Left kidney (tissue), 2 donors: ENCODE results near the gene PPP1R12B. TPM values are rescaled to one million over a fixed set of nuclear protein-coding genes. Genes with fewer than 3 reads are reported as not detected.
"Not testable (repeated sequence)": the region's sequence is repeated elsewhere in the genome, so short reads cannot be mapped to it uniquely, and the experiment has no call there.

Experiments used
- DNase-seq: peaks from one replicate; pipeline ENCODE4 v3.0.0-alpha.2; 2013
- polyA plus RNA-seq: library from polyadenylated mRNA; unstranded; fragments of 120-200 nt; gene quantifications from one replicate; pipeline ENCODE4 v1.2.1, GENCODE V29; 2013; ENCODE audit not compliant: insufficient read length

The PPP1R12B gene
- polyA plus RNA-seq, 1 donor, result 27.3 TPM

DNA sequence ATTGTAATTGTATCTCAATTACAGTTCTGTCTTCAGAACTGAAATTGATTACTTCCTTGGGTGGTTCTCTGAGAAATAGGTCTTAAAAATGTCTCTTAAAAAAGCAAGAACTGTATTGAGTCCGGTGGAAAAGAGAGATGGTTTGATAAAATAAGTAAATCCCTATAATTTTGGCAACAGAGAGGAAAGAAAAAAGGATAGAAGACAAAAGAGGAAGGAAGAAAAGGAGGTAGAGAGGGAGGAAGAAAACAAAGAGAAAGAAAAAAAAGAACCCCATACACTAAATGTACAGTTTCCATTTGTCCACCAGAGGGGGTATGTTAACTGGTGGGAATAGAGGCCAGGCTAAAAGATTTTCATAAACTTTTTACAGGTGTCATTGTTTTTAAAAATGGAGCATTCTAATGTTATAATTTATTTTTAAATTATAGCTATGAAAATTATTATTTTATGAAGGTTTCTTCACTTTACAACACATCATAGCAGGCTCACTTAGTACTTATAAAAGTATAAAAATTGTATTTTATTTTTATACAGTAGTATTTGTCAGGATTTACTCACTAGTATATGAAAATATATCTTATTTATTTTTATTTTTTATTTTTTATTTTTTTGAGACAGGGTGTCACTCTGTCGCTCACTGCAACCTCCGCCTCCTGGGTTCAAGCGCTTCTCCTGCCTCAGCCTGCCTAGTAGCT lies 4.7 kb upstream of the PPP1R12B start:
- DNase-seq, result peak; percentile 47

DNA sequence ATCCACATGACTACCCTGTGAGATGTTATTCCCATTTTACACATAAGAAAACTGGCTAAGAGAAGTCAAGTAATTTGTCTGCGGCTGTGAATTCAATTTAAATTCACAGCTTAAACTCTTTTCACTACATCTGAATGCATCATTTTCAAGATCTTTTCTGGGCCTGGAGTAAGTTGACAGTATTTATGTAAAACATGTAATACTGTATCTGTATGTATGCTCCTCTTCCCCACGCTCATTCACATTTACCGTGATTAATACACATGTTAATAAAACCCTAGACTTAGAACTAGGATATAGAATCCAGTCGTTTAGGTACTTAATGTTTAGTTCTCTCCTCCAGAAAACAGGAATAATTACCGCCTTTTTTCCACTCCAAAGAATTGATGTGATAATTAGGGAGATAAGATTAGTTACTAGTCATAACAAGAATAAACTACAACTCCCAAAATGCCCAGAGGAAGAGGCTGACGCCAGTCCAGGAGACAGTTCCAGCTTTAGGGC lies 442 bp upstream of the PPP1R12B start:
- no peak for DNase-seq

GRCh38 chr1:202349206-202349928 lies 868 bp downstream of the PPP1R12B start:
- DNase-seq, result peak; percentile 48

DNA sequence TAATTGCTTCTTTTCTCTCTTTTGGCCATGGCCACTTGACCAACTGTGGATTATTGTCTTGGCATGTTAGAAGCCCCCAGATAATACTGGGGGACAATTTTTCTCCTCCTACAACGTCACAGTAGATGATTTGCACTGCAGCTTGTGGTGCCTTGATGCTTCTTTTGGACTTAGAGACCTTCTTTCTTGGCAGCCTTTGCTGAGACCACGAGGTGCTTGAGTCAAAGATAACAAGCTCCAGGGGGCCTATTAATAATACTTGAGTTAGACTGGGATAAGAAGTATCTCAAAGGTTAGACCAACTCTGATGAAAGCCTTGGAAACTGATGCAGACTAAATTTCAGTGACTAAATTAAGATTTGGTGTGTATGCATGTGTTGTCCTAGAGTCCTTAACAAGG lies 3.2 kb downstream of the PPP1R12B start:
- no peak for DNase-seq

DNA sequence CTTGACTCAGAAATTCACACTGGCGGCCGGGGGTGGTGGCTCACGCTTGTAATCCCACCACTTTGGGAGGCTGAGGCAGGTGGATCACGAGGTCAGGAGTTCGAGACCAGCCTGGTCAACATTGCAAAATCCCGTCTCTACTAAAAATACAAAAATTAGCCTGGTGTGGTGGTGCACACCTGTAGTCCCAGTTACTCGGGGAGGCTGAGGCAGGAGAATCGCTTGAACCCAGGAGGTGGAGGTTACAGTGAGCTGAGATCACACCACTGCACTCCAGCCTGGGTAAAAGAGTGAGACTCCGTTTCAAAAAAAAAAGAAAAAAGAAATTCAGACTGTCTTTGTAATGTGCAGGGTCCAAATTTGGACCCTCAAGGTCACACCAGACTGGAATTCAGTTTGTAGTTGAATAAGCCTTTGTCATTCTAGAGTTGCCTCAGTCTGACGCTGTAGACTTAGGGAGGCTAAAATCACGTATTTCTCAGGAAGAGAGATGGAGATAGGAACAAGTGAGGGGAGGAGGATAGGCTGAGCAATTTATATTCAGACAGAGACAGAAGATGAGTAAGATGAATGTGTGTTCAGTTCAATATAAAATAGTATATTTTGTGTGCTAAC lies 4.2 kb downstream of the PPP1R12B start:
- DNase-seq, result not testable (repeated sequence)

- DNase-seq, result no peak
Measured at GRCh38 chr1:202355944-202356553, 7.5 kb downstream of the PPP1R12B start.

DNA sequence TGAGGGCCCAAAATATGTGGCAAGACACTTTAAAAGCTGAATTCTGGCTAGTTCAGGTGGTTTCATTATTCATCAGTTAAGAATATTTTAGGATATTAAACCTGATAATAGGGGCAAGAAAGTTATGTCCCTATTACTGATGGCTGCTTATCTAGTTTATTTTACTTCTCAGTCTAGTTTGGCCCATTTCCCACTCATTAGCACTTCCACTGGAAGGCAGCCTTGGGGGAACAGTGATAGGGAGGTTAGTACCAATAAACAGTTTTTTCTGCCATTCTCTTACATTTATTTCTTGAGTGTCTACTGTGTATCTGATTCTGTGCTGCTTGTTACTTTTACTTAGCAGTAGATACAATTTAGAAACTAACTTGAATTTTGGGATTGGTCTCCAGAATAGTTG lies 9.0 kb downstream of the PPP1R12B start:
- no peak for DNase-seq

- no peak for DNase-seq
Measured at GRCh38 chr1:202361224-202361623, 12.7 kb downstream of the PPP1R12B start.

GRCh38 chr1:202361701-202362100 lies 13.2 kb downstream of the PPP1R12B start:
- DNase-seq, result no peak

- DNase-seq, result no peak
Measured at GRCh38 chr1:202362212-202362611, 13.7 kb downstream of the PPP1R12B start.

GRCh38 chr1:202365092-202365815 lies 16.8 kb downstream of the PPP1R12B start:
- DNase-seq, result no peak

DNA sequence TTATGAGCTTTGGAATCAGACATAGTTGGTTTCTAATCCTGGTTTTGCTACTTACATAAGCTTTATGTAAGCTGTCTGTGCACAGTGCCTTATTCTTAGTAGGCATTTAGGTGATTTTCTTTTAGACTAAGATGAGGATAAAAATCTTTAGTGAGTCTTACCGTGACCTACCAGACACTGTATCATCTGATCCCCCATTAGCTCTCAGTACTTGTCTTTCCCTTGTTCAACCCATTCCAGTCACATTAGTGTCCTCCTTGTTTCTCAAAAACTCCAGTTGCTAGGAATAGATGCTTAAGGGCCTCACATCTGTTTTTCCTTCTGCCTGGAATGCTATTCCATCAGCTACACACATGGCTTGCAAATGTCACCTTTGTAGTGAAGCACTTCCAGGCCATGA lies 18.8 kb downstream of the PPP1R12B start:
- no peak for DNase-seq

DNA sequence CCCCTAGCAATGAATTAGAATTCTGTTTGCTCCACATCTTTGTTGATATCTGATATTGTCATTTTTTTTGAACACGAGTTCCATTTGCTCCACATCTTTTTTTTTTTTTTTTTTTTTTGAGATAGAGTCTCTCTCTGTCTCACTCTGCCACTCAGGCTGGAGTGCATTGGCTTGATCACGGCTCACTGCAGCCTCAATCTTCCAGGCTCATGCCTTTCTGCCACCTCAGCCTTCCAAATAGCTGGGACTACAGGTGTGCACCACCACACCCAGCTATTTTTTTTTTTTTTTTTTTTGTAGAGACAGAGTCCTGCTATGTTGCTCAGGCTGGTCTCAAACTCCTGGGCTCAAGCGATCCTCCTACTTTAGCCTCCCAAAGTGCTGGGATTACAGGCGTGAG lies 22.4 kb downstream of the PPP1R12B start:
- not testable (repeated sequence) for DNase-seq

DNA sequence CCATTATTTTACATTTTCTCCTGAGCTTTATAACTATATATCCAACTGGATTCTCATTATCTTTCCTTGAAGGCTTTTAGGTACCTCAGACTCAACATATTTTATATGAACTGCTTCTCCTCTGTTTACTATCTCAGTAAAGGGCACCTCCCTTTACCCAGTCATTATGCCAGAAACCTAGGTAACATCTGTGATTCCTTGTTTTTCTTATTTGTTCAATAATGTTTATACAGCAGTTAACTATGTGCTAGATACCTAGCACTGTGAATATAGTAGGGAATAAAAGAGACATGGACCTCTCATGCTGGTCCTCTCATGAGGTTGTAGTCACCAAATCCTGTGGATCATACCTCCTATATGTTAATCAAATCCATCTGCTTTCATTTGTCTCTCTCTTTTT lies 25.6 kb downstream of the PPP1R12B start:
- no peak for DNase-seq

- DNase-seq, result not testable (repeated sequence)
Measured at GRCh38 chr1:202375175-202375574, 26.7 kb downstream of the PPP1R12B start.

- no peak for DNase-seq
Measured at GRCh38 chr1:202376247-202376646, 27.7 kb downstream of the PPP1R12B start.

DNA sequence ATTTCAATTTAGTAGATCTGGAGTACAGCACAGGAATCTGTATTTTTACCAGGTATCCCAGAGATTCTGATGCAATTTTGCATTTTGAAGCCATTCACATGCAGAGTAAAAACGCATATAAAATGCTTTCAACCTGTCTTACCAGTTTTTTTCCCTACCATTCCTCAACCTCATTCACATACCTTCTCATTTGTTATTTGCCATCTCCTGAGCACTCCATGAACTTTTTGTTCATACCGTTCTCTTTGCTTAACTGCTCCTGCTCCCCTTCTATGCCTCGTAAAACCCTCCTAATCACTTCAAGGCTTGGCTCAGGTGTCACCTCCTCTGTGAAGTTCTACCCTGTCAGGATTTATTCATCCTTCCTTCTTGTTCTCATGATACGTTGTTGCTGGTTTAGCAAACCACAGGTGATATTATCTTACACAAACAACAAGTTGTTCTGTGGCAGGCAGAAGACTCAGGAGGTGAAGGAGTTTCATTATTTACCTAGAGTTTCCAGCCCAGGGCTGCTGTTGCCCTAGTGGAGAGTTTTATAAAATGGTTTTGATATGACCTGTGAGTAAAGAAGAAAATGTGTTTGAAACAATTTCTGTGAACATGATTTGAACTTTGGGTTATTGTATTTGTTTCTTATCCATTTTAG lies 31.5 kb downstream of the PPP1R12B start:
- DNase-seq, result peak; percentile 18

DNA sequence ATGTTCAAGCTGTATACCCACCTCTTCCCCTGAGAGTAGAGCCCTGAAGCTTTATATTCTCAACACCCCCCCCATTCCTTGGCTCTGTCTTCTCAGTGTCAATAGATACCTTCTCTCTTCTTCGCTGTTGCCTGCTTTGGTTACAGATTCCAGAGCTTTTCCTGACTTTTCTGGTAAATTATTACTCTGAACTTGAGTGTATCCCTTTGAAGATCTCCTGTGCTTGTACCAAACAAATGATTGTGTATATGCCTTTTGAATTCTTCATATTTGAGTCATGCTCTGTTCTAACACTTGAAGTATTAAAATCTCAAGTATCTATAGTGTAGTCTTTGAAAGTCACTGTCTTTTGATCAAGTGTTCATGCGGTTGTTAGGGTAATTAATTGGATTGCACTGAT lies 32.0 kb downstream of the PPP1R12B start:
- peak; percentile 8 for DNase-seq

- not testable (repeated sequence) for DNase-seq
Measured at GRCh38 chr1:202381867-202382266, 33.4 kb downstream of the PPP1R12B start.

GRCh38 chr1:202395831-202396230 lies 47.3 kb downstream of the PPP1R12B start:
- DNase-seq, result not testable (repeated sequence)

DNA sequence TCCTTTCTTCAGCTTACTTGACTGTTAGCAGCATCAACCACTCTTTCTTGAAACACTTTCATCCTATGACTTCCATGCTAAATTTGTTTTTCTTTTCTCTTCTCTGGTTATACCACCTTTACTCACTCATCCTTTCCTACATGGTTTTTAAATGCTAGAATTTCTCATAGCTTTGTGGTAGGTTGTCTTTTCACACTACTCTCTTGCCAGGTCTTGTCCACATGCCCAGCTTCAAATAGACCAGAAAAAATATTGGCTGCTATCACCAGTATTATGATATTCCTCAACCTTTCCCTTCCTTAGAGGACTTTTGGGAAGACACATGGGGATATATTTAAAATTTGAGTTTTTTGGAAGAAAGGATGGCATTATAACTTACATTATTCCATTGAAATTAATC lies 48.8 kb downstream of the PPP1R12B start:
- no peak for DNase-seq
